ENCODE measurements around the gene NPAS3. TPM values are rescaled to one million over a fixed set of nuclear protein-coding genes. Genes with fewer than 3 reads are reported as not detected.

NPAS3 gene
- total and polyA plus RNA-seq, 2 of the 8 experiments (the other 6 are each of a cell fraction or from before 2014, with no cell fraction given), result 0.11 to 0.60 TPM

DNA sequence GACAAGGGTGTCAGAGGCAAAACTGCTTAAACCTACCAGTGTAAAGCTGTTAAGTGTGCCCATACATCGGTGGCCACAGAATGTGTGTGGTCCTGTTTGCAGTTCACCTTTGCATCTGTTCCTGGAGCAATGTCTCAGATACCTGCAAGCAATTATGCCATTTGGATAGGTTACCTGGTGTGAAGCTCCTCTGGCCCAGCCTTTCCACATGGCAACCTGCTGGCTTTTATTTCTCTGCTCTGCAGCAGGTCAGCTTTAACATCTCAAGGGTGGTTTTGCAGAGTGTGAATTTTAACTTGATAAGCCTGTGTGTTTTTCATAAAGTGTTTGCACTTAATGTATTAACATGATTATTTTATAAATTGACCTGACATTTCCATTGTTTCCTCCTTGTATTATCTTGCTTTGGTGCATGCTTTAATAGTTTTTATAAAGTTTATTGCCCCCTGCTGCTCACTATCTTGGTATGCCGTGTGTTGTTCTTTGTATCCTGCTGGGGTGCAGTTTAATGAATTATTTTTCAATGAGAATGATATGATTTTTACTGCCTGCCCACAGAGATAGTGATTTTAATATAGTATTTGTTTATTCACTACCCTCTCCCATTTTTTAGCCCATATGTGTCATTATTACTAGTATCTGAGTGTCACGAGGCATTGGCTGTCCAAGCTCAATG, 403.8 kb downstream of the NPAS3 start:
- Histone ChIP-seq H2AFZ (ENCODE audit: low read length) (no peak overlapping the region), H4K20me1 (replicated peaks in 1 of 2; ENCODE audit: control insufficient read depth in 1 of 2, insufficient read depth in 2 of 2, low read length in 2 of 2) (no peaks in the 10 kb centered on the region), H3K23me2 (ENCODE audit: low read depth, low read length) (no peaks in the 10 kb centered on the region), H3K4me1 (replicated peaks in 1 of 4; ENCODE audit: control insufficient read depth in 3 of 4, insufficient read depth in 4 of 4, low read length in 3 of 4) (peaks cover 0 to 14% (median 4%) of the 10 kb centered on the region in 4 experiments; a peak in 4 of 7 replicates), H3K23ac (ENCODE audit: insufficient read length) (no peak overlapping the region), H2BK120ac (replicated peaks; ENCODE audit: low read depth, low read length) (no peak overlapping the region), H3K14ac (ENCODE audit: insufficient read length) (no peak overlapping the region), H4K91ac (replicated peaks; ENCODE audit: insufficient read length, low read length) (no peak overlapping the region), H3K9ac (replicated peaks in 1 of 4; ENCODE audit: extremely low read depth in 1 of 4, low read depth in 3 of 4, low read length in 3 of 4) (no peak overlapping the region), H3K4me3 (ENCODE audit: extremely low read depth in 1 of 4, insufficient read depth in 2 of 4, low read depth in 3 of 4, low read length in 4 of 4) (no peak overlapping the region), H3K4me2 (ENCODE audit: insufficient read depth in 1 of 2, low read depth in 2 of 2, low read length in 2 of 2) (no peak overlapping the region), H3K4ac (replicated peaks; ENCODE audit: insufficient read length, low read depth, low read length) (no peak overlapping the region), H3K9me3 (ENCODE audit: insufficient read depth in 2 of 2, low read depth in 1 of 2, low read length in 1 of 2) (peaks cover 0 to 3% of the 10 kb centered on the region in 2 experiments; a peak in 1 of 4 replicates), H4K8ac (ENCODE audit: extremely low read depth, insufficient read depth, low read length) (no peak overlapping the region), H3K79me1 (ENCODE audit: low read depth, low read length) (no peaks in the 10 kb centered on the region), H3K36me3 (ENCODE audit: control insufficient read depth in 2 of 4, insufficient read depth in 4 of 4, low read length in 3 of 4) (no peaks in the 10 kb centered on the region), H3K79me2 (ENCODE audit: control insufficient read depth in 1 of 2, insufficient read depth in 2 of 2, low read length in 2 of 2) (no peaks in the 10 kb centered on the region), H3K18ac (ENCODE audit: extremely low read depth, low read length) (0 out of 2 replicates have a peak overlapping the region, but pooled peaks have one; percentile 0), H2BK20ac (ENCODE audit: low read length) (no peak overlapping the region), H3K27ac (ENCODE audit: low read depth, low read length) (no peak overlapping the region), H4K5ac (ENCODE audit: insufficient read length, low read depth, low read length) (no peak overlapping the region), H2AK5ac (ENCODE audit: low read depth, low read length) (no peak overlapping the region), H2BK15ac (ENCODE audit: low read length) (no peak overlapping the region), H2BK5ac (ENCODE audit: low read depth, low read length) (no peak overlapping the region), H3K56ac (replicated peaks; ENCODE audit: insufficient read length, low read depth, low read length) (no peak overlapping the region), H3K27me3 (replicated peaks in 1 of 4; ENCODE audit: control insufficient read depth in 3 of 4, extremely low read depth in 1 of 4, insufficient read depth in 3 of 4, low read length in 3 of 4) (no peaks in the 10 kb centered on the region), H2BK12ac (ENCODE audit: low read depth, low read length) (no peak overlapping the region)
- CTCF ChIA-PET (ENCODE audit: partially characterized antibody), result interaction anchor here (0.7 kb wide), 1 partner anchor 9 kb away, joined by 3 read pairs; no protein-coding TSS in a partner anchor
- POLR2A ChIA-PET (ENCODE audit: partially characterized antibody), result no interaction called here
- no peak for TF ChIP-seq TAF7 (optimal IDR thresholded peaks at IDR 0.05; ENCODE audit: borderline replicate concordance, low read depth, low read length)
- FAIRE-seq, result no peak
- DNase-seq (ENCODE audit: low read depth in 1 of 2, low spot score in 2 of 2), result no peak
- 67% methylated on average over 3 of the region's 3 CpGs; no CpG with 5 or more reads in 1 of the 2 experiments for WGBS, 2 experiments (ENCODE audit: extremely low coverage in 1 of 2, insufficient coverage in 1 of 2, insufficient read length in 1 of 2, insufficient replicate concordance in 2 of 2, low coverage in 1 of 2, low lambda C conversion rate in 2 of 2, missing lambda C conversion rate in 1 of 2)

All from H1 (cell line).